IMR-90 (cell line): ENCODE data around the gene RTN4IP1. TPM values are rescaled to one million over a fixed set of nuclear protein-coding genes. Genes with fewer than 3 reads are reported as not detected.
A peak's percentile ranks its signal among the peaks of the same experiment; 100 is the strongest.

ENCODE experiments used
- ATAC-seq: fragments of 200-7000 bp; cut with Tn5 transposase; 2 replicates; pipeline ENCODE4 v1.9.1; 2020; ENCODE audit warnings: low read depth, mild to moderate bottlenecking, moderate library complexity
- BruUV-seq: library from RNA; stranded (reverse); fragments of 400-500 nt; replicated peaks from 2 replicates; lab custom pipeline; 2021; lab: Mats Ljungman, UMichigan
- CTCF ChIA-PET: fragments of 300-600 bp; formaldehyde crosslinking; extraction: SDS; loops from one replicate; lab custom pipeline; 2021; ENCODE audit warnings: antibody characterized with exemption; lab: Yijun Ruan, JAX
- POLR2A ChIA-PET: fragments of 300-600 bp; sonication (Branson Sonifier 250); formaldehyde crosslinking; loops from one replicate; lab custom pipeline; 2022; ENCODE audit warnings: antibody characterized with exemption; ENCODE audit not compliant: unreplicated experiment; lab: Charles Lee
- DNase-seq: peaks from one replicate; pipeline ENCODE4 v3.0.0; 2013
- H2AFZ ChIP-seq: replicated peaks from 2 replicates; pipeline ENCODE3; 2013; ENCODE audit warnings: low read length, mild to moderate bottlenecking; ENCODE audit not compliant: poor library complexity
- H2AK5ac ChIP-seq: 2 replicates; pipeline ENCODE4 v1.6.1; 2013; ENCODE audit warnings: low read depth, low read length, inconsistent platforms
- H2AK9ac ChIP-seq: replicated peaks from 2 replicates; pipeline ENCODE3; 2013; ENCODE audit warnings: mild to moderate bottlenecking, low read depth, low read length, moderate library complexity; ENCODE audit not compliant: poor library complexity
- H2BK120ac ChIP-seq: 2 replicates; pipeline ENCODE4 v1.6.1; 2013; ENCODE audit warnings: low read depth, low read length, inconsistent platforms
- H2BK15ac ChIP-seq: 3 replicates; pipeline ENCODE4 v1.6.1; 2013; ENCODE audit warnings: low read depth, low read length, inconsistent platforms
- H2BK20ac ChIP-seq: 2 replicates; pipeline ENCODE4 v1.6.1; 2013; ENCODE audit warnings: low read depth, mild to moderate bottlenecking, inconsistent platforms, low read length, moderate library complexity
- H2BK5ac ChIP-seq: 2 replicates; pipeline ENCODE4 v1.6.1; 2013; ENCODE audit warnings: mild to moderate bottlenecking, low read depth, low read length, inconsistent platforms; ENCODE audit not compliant: poor library complexity, severe bottlenecking
- H3K14ac ChIP-seq: replicated peaks from 2 replicates; pipeline ENCODE4 v1.6.1; 2013; ENCODE audit warnings: low read depth, low read length, inconsistent platforms
- H3K18ac ChIP-seq: 2 replicates; pipeline ENCODE4 v1.6.1; 2013; ENCODE audit warnings: low read depth, low read length, control low read depth
- H3K23ac ChIP-seq: 2 replicates; pipeline ENCODE4 v1.6.1; 2013; ENCODE audit warnings: low read depth, low read length, inconsistent platforms
- H3K27ac ChIP-seq: 2 replicates; pipeline ENCODE4 v1.5.1; 2013; ENCODE audit warnings: mild to moderate bottlenecking, control low read depth, low read length; ENCODE audit not compliant: insufficient read depth
- H3K27me3 ChIP-seq: 2 replicates; pipeline ENCODE4 v1.6.1; 2013; ENCODE audit warnings: low read length; ENCODE audit not compliant: control insufficient read depth, insufficient read depth
- H3K36me3 ChIP-seq: 2 replicates; pipeline ENCODE4 v1.6.1; 2013; ENCODE audit warnings: low read length, mixed read lengths; ENCODE audit not compliant: control insufficient read depth, insufficient read depth
- H3K4ac ChIP-seq: 2 replicates; pipeline ENCODE4 v1.6.1; 2013; ENCODE audit warnings: low read depth, low read length, inconsistent platforms
- H3K4me1 ChIP-seq: 2 replicates; pipeline ENCODE4 v1.6.1; 2013; ENCODE audit warnings: low read length, mixed read lengths; ENCODE audit not compliant: control insufficient read depth, insufficient read depth
- H3K4me2 ChIP-seq: 2 replicates; pipeline ENCODE4 v1.6.1; 2013; ENCODE audit warnings: low read depth, mild to moderate bottlenecking, control low read depth, low read length, moderate library complexity
- H3K4me3 ChIP-seq: 2 replicates; pipeline ENCODE4 v1.5.1; 2013; ENCODE audit warnings: low read depth, mild to moderate bottlenecking, control low read depth, low read length, moderate library complexity; ENCODE audit not compliant: insufficient read depth
- H3K56ac ChIP-seq: 2 replicates; pipeline ENCODE4 v1.6.1; 2013; ENCODE audit warnings: low read length, inconsistent platforms; ENCODE audit not compliant: insufficient read depth; ENCODE audit errors: extremely low read depth
- H3K79me1 ChIP-seq, 2 experiments: 2 replicates each; pipeline ENCODE4 v1.6.1; 2013; ENCODE audit warnings: low read length in 2 of 2, inconsistent platforms in 1 of 2, low read depth in 1 of 2
- H3K9ac ChIP-seq: 2 replicates; pipeline ENCODE4 v1.6.1; 2013; ENCODE audit warnings: low read depth, low read length, control low read depth
- H3K9me1 ChIP-seq: 2 replicates; pipeline ENCODE4 v1.6.1; 2013; ENCODE audit warnings: low read length, inconsistent platforms; ENCODE audit not compliant: insufficient read depth
- H3K9me3 ChIP-seq: 2 replicates; pipeline ENCODE4 v1.6.1; 2013; ENCODE audit warnings: low read length; ENCODE audit not compliant: control insufficient read depth, insufficient read depth
- H4K20me1 ChIP-seq: 2 replicates; pipeline ENCODE4 v1.6.1; 2013; ENCODE audit warnings: low read length, inconsistent platforms; ENCODE audit not compliant: insufficient read depth
- H4K5ac ChIP-seq: 2 replicates; pipeline ENCODE4 v1.6.1; 2013; ENCODE audit warnings: mild to moderate bottlenecking, low read depth, low read length, control low read depth
- H4K8ac ChIP-seq, 2 experiments: 2 replicates each; pipeline ENCODE4 v1.6.1; 2013; ENCODE audit warnings: low read depth in 2 of 2, low read length in 2 of 2, control low read depth in 1 of 2, inconsistent platforms in 1 of 2
- H4K91ac ChIP-seq: 2 replicates; pipeline ENCODE4 v1.6.1; 2013; ENCODE audit warnings: low read depth, low read length, inconsistent platforms; ENCODE audit not compliant: insufficient read depth
- CEBPB ChIP-seq: IDR thresholded peaks from 2 replicates; pipeline ENCODE4 v1.6.1; 2012; ENCODE audit warnings: low read depth, low read length, improper control_type of control experiment
- MAZ ChIP-seq: IDR thresholded peaks from 2 replicates; pipeline ENCODE4 v1.6.1; 2012; ENCODE audit warnings: low read depth, mild to moderate bottlenecking, low read length, improper control_type of control experiment, moderate library complexity, borderline replicate concordance
- RFX5 ChIP-seq: IDR thresholded peaks from 2 replicates; pipeline ENCODE4 v1.8.0; 2012; ENCODE audit warnings: low read depth, mild to moderate bottlenecking, low read length, moderate library complexity
- WGBS, 2 experiments: methylation state at CpG; one replicate each; pipeline versions ENCODE4 v1.1.5 to v1.1.7; 2013; ENCODE audit warnings: missing lambda C conversion rate in 2 of 2; ENCODE audit not compliant: insufficient read length in 1 of 2; ENCODE audit errors: extremely low coverage in 2 of 2; 5-methylcytosine and 5-hydroxymethylcytosine counted together
- dilution Hi-C: fragments of 300-500 bp; cut with HindIII; formaldehyde crosslinking; loops from one replicate; pipeline ENCODE4 v1.14.3; 2018; ENCODE audit warnings: low sequenced_read_pairs; ENCODE audit not compliant: unreplicated experiment
- in situ Hi-C: fragments of 300-500 bp; cut with MboI; formaldehyde crosslinking; loops from 3 replicates; pipeline ENCODE4 v1.14.3; 2019; ENCODE audit warnings: low sequenced_read_pairs, inconsistent platforms, mixed read lengths
- intact Hi-C: fragments of 100-400 bp; cut with micrococcal nuclease; formaldehyde crosslinking; loops from 2 replicates; pipeline ENCODE4 v1.10.0; 2022
- polyA plus RNA-seq, 3 experiments: library from polyadenylated mRNA; depleted of rRNA; stranded (reverse); fragments of >200 nt; gene quantifications; 2 replicates each; pipeline ENCODE4 v1.2.3, GENCODE V29; 2012; ENCODE audit warnings: low replicate concordance in 1 of 3
- total RNA-seq: library from RNA; depleted of rRNA; stranded (reverse); fragments of >200 nt; gene quantifications from 2 replicates; pipeline ENCODE4 v1.2.3, GENCODE V29; 2012

RTN4IP1 gene
- total and polyA plus RNA-seq, 2 of the 4 experiments (the other 2 are of a cell fraction): 5.7 to 9.9 TPM

- DNase-seq: no peak
- H4K8ac ChIP-seq: peak overlapping the region in 1 of 2 experiments; percentile 40; a peak in 2 of 4 replicates
- BruUV-seq: no TSS peak
Measured at GRCh38 chr6:106540907-106541306, 88.4 kb downstream of the RTN4IP1 start.

More at GRCh38 chr6:106540907-106541306, 88.4 kb downstream of the RTN4IP1 start:
- ChIA-PET CTCF (interaction anchor here (0.6 to 1.0 kb wide), 3 partner anchors 26 to 1701 kb away, joined by 3 to 4 read pairs (median 3); no protein-coding TSS in a partner anchor), POLR2A (no interaction called here)
- Histone ChIP-seq H3K4ac (no peak overlapping the region), H3K9ac (no peak overlapping the region), H3K56ac (no peak overlapping the region), H3K23ac (no peak overlapping the region), H3K27me3 (no peaks in the 10 kb centered on the region), H3K79me1 (no peaks in the 10 kb centered on the region), H2BK5ac (no peak overlapping the region), H4K5ac (no peak overlapping the region), H3K14ac (no peak overlapping the region), H3K27ac (peak overlapping the region; percentile 26; the same call in 1 of the 2 replicates), H2BK120ac (no peak overlapping the region), H3K9me3 (no peaks in the 10 kb centered on the region), H2BK20ac (no peak overlapping the region), H4K91ac (no peak overlapping the region), H3K4me1 (peaks cover 2% of the 10 kb centered on the region), H3K9me1 (0 out of 2 replicates have a peak, but pooled peaks cover 1% of the 10 kb centered on the region), H3K36me3 (no peaks in the 10 kb centered on the region), H2BK15ac (peak overlapping the region; percentile 3; the same call in 2 of the 3 replicates), H2AK5ac (no peak overlapping the region), H3K4me2 (no peak overlapping the region), H3K18ac (peak overlapping the region; percentile 65), H2AFZ (peak overlapping the region; percentile 71), H2AK9ac (no peak overlapping the region), H3K4me3 (no peak overlapping the region), H4K20me1 (no peaks in the 10 kb centered on the region)
- dilution Hi-C loops: no loop called here
- no CpG with 5 or more reads among the region's 6 CpGs for WGBS, 2 experiments
- in situ Hi-C loops: no loop called here
- intact Hi-C loops: no loop called here
- ATAC-seq: 0 out of 2 replicates have a peak, but pooled peaks have one; percentile 17
- no peak for TF ChIP-seq MAZ
- TF ChIP-seq CEBPB: peak; percentile 47; the same call in 1 of the 2 replicates
- no peak for TF ChIP-seq RFX5
